Upper lobe of right lung (tissue), 1 donor: ENCODE data around the gene P4HTM. TPM values are rescaled to one million over a fixed set of nuclear protein-coding genes. Genes with fewer than 3 reads are reported as not detected.

Source experiments
- ATAC-seq: fragments of 200-7000 bp; cut with Tn5 transposase; one replicate; pipeline ENCODE4 v1.9.1; 2020; ENCODE audit warnings: mild to moderate bottlenecking, moderate library complexity
- DNase-seq: peaks from one replicate; pipeline ENCODE4 v3.0.0-alpha.2; 2020
- H3K27ac ChIP-seq: fragments of 200-600 bp; one replicate; pipeline ENCODE4 v1.8.0; 2022
- H3K27me3 ChIP-seq: fragments of 200-600 bp; one replicate; pipeline ENCODE4 v1.8.0; 2022; ENCODE audit warnings: mild to moderate bottlenecking
- H3K36me3 ChIP-seq: fragments of 200-600 bp; one replicate; pipeline ENCODE4 v1.8.0; 2022
- H3K4me1 ChIP-seq: fragments of 200-600 bp; one replicate; pipeline ENCODE4 v1.8.0; 2022
- H3K4me3 ChIP-seq: fragments of 200-600 bp; one replicate; pipeline ENCODE4 v1.8.0; 2022; ENCODE audit warnings: mild to moderate bottlenecking
- H3K9me3 ChIP-seq: fragments of 200-600 bp; one replicate; pipeline ENCODE4 v1.8.0; 2022
- CTCF ChIP-seq: fragments of 200-600 bp; IDR thresholded peaks from one replicate; pipeline ENCODE4 v1.8.0; 2022; ENCODE audit warnings: antibody characterized with exemption
- intact Hi-C: fragments of 100-400 bp; cut with DNase I; formaldehyde crosslinking; loops from one replicate; pipeline ENCODE4 v1.11.0; 2022
- total RNA-seq: library from RNA; stranded (reverse); fragmentation: NEBNext Ultra II Directional; extraction: Animal tissue kit (Norgen Biotek cat#: 25700); gene quantifications from one replicate; pipeline ENCODE4 v1.2.1, GENCODE V29; 2021
- donor health status: DM: no; HTN: yes; CAD: no; lungs with severe emphysema.

The P4HTM gene
- total RNA-seq, 1 donor from 2014 or later: 38.0 TPM

GRCh38 chr3:49024449-49024848 lies 34.4 kb downstream of the P4HTM start:
- no peak for TF ChIP-seq CTCF
- DNase-seq: no peak
- no peaks in the 10 kb centered on the region for H3K27me3 ChIP-seq
- H3K4me1 ChIP-seq: peaks cover 31% of the 10 kb centered on the region
- no peak overlapping the region for H3K4me3 ChIP-seq
- no peak for ATAC-seq
- no peaks in the 10 kb centered on the region for H3K9me3 ChIP-seq
- no peak overlapping the region for H3K27ac ChIP-seq
- H3K36me3 ChIP-seq: peaks cover 41% of the 10 kb centered on the region
- intact Hi-C loops: no loop called here

GRCh38 chr3:49025005-49025792 lies 35.2 kb downstream of the P4HTM start:
- Histone ChIP-seq H3K9me3 (no peaks in the 10 kb centered on the region), H3K27me3 (no peaks in the 10 kb centered on the region), H3K36me3 (peaks cover 47% of the 10 kb centered on the region), H3K4me1 (peaks cover 23% of the 10 kb centered on the region), H3K4me3 (no peak overlapping the region), H3K27ac (no peak overlapping the region)
- intact Hi-C loops: no loop called here
- ATAC-seq (no peak), DNase-seq (no peak)
- TF ChIP-seq CTCF: no peak

DNA sequence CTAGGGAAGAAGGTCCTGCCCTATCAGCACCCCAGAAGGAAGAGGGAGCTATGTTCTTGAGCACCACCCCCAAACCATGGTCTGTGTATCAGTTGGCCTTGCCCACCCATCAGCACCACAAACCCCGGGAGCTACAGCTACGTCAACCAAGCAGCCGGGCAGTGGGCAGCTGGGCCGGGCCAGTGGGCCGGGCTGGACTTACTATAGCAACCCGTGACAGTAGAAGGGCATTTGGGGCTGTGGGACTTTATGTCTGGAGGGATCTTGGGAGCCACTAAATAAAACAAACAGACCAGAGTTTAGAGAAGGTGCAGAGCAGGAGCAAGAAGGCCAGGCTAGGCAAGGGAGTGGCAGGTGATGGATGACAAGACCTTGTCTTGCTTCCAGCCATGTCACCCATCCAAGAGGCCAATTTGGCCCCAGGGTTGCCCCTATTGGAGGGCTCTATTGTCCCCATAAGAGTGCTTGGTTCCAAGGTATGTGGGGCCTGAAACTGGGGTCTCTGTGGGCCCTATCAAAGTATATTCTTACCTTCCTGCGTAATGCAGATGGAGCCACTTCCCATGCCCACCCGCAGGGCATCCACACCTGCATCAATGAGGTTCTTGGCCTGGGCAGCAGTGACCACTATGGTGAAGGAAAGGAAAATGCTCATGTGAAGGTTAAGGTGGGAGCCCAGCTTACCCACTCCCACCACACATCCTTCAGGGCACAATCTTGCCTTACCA lies 35.9 kb downstream of the P4HTM start:
- intact Hi-C loops: no loop called here
- TF ChIP-seq CTCF: no peak
- DNase-seq: no peak
- H3K27ac ChIP-seq: no peak overlapping the region
- H3K36me3 ChIP-seq: peaks cover 55% of the 10 kb centered on the region
- H3K4me3 ChIP-seq: no peak overlapping the region
- H3K27me3 ChIP-seq: no peaks in the 10 kb centered on the region
- ATAC-seq: no peak
- H3K4me1 ChIP-seq: peaks cover 20% of the 10 kb centered on the region
- H3K9me3 ChIP-seq: no peaks in the 10 kb centered on the region

GRCh38 chr3:49026536-49026935 lies 36.5 kb downstream of the P4HTM start:
- Histone ChIP-seq H3K9me3 (no peaks in the 10 kb centered on the region), H3K36me3 (peaks cover 61% of the 10 kb centered on the region), H3K4me1 (peaks cover 20% of the 10 kb centered on the region), H3K4me3 (no peak overlapping the region), H3K27ac (no peak overlapping the region), H3K27me3 (no peaks in the 10 kb centered on the region)
- intact Hi-C loops: no loop called here
- no peak for ATAC-seq
- no peak for DNase-seq
- TF ChIP-seq CTCF: no peak

GRCh38 chr3:49027634-49028033 lies 37.6 kb downstream of the P4HTM start:
- peak overlapping the region; percentile 93 for H3K27ac ChIP-seq
- H3K4me1 ChIP-seq: peaks cover 19% of the 10 kb centered on the region
- DNase-seq (no peak), ATAC-seq (no peak)
- no peak for TF ChIP-seq CTCF
- peaks cover 72% of the 10 kb centered on the region for H3K36me3 ChIP-seq
- intact Hi-C loops: no loop called here
- no peaks in the 10 kb centered on the region for H3K9me3 ChIP-seq
- no peak overlapping the region for H3K4me3 ChIP-seq
- H3K27me3 ChIP-seq: no peaks in the 10 kb centered on the region
